GM18498 (cell line): Measurements from ENCODE around the gene ATF6B.

Source experiments
- ATAC-seq: cut with Tn5 transposase; IDR thresholded peaks from one replicate; pipeline ENCODE4 v1.9.1; 2021; ENCODE audit warnings: mild to moderate bottlenecking, moderate library complexity; ENCODE audit not compliant: unreplicated experiment

The ATF6B gene

GRCh38 chr6:32132110-32132509 lies 4.1 kb upstream of the ATF6B start:
- no peak for ATAC-seq

- no peak for ATAC-seq
Observed at GRCh38 chr6:32131439-32131948, 3.4 kb upstream of the ATF6B start.

GRCh38 chr6:32129297-32130088 lies 1.4 kb upstream of the ATF6B start:
- ATAC-seq, result no peak

GRCh38 chr6:32128751-32129296 lies 778 bp upstream of the ATF6B start:
- no peak for ATAC-seq

GRCh38 chr6:32127409-32127716 lies 683 bp downstream of the ATF6B start:
- ATAC-seq, result no peak

GRCh38 chr6:32126880-32127279 lies 1.2 kb downstream of the ATF6B start:
- no peak for ATAC-seq

- no peak for ATAC-seq
Observed at GRCh38 chr6:32123681-32124080, 4.4 kb downstream of the ATF6B start.

GRCh38 chr6:32120573-32121059 lies 7.4 kb downstream of the ATF6B start:
- no peak for ATAC-seq

- no peak for ATAC-seq
Observed at GRCh38 chr6:32118782-32119628, 9.0 kb downstream of the ATF6B start.

- ATAC-seq, result no peak
Observed at GRCh38 chr6:32117461-32117860, 10.6 kb downstream of the ATF6B start.

GRCh38 chr6:32116674-32117073 lies 11.4 kb downstream of the ATF6B start:
- no peak for ATAC-seq

GRCh38 chr6:32115623-32116022 lies 12.4 kb downstream of the ATF6B start:
- no peak for ATAC-seq

GRCh38 chr6:32114796-32115195 lies 13.2 kb downstream of the ATF6B start:
- ATAC-seq, result no peak

GRCh38 chr6:32113386-32114352 lies 14.4 kb downstream of the ATF6B start:
- ATAC-seq, result no peak

GRCh38 chr6:32112431-32112980 lies 15.5 kb downstream of the ATF6B start:
- no peak for ATAC-seq

GRCh38 chr6:32111424-32112066 lies 16.5 kb downstream of the ATF6B start:
- ATAC-seq, result no peak

- ATAC-seq, result no peak
Observed at GRCh38 chr6:32110632-32111031, 17.4 kb downstream of the ATF6B start.

- ATAC-seq, result no peak
Observed at GRCh38 chr6:32109765-32110160, 18.3 kb downstream of the ATF6B start.

- ATAC-seq, result no peak
Observed at GRCh38 chr6:32109114-32109764, 18.8 kb downstream of the ATF6B start, which contains the start of gene TNXB. Gene TNXB, minus strand, starts transcription at chr6:32109338. Its CDS starts 11,140 bp downstream, at chr6:32098198.
